NCI-H82 treated with DMSO at 0.1 percent for 48 hours (cell line): ENCODE measurements around the gene RBMS1.
"Not testable (repeated sequence)": the region's sequence is repeated elsewhere in the genome, so short reads cannot be mapped to it uniquely, and the experiment has no call there.

Source experiments
- DNase-seq: peaks from one replicate; lab custom pipeline; 2025; ENCODE audit not compliant: unreplicated experiment; lab: John Stamatoyannopoulos, UW

The RBMS1 gene

GRCh38 chr2:160434254-160434948 is 59.2 kb downstream of the RBMS1 start:
- no peak for DNase-seq

GRCh38 chr2:160433466-160434140 is 60.0 kb downstream of the RBMS1 start:
- DNase-seq, result no peak

- DNase-seq, result no peak
These were observed 61.0 kb downstream of the RBMS1 start for GRCh38 chr2:160432633-160433032.

- DNase-seq, result no peak
These were observed 62.2 kb downstream of the RBMS1 start for GRCh38 chr2:160431441-160431840.

- DNase-seq, result no peak
These were observed 63.6 kb downstream of the RBMS1 start for GRCh38 chr2:160430001-160430344.

GRCh38 chr2:160429248-160430000 is 64.2 kb downstream of the RBMS1 start:
- no peak for DNase-seq

- DNase-seq, result no peak
These were observed 65.2 kb downstream of the RBMS1 start for GRCh38 chr2:160428405-160428763.

GRCh38 chr2:160427629-160428404 is 65.8 kb downstream of the RBMS1 start:
- DNase-seq, result no peak

GRCh38 chr2:160426604-160427003 is 67.0 kb downstream of the RBMS1 start:
- DNase-seq, result no peak

- no peak for DNase-seq
These were observed 68.0 kb downstream of the RBMS1 start for GRCh38 chr2:160425434-160426151.

- no peak for DNase-seq
These were observed 70.5 kb downstream of the RBMS1 start for GRCh38 chr2:160423126-160423525.

- not testable (repeated sequence) for DNase-seq
These were observed 71.7 kb downstream of the RBMS1 start for GRCh38 chr2:160421646-160422501.

GRCh38 chr2:160420711-160421110 is 72.9 kb downstream of the RBMS1 start:
- no peak for DNase-seq

- no peak for DNase-seq
These were observed 73.7 kb downstream of the RBMS1 start for GRCh38 chr2:160419776-160420505.

- DNase-seq, result no peak
These were observed 74.8 kb downstream of the RBMS1 start for GRCh38 chr2:160418853-160419252.

GRCh38 chr2:160418398-160418765 is 75.2 kb downstream of the RBMS1 start:
- DNase-seq, result no peak

GRCh38 chr2:160417745-160418397 is 75.7 kb downstream of the RBMS1 start:
- DNase-seq, result no peak

- no peak for DNase-seq
These were observed 77.6 kb downstream of the RBMS1 start for GRCh38 chr2:160415991-160416390.

- DNase-seq, result no peak
These were observed 81.7 kb downstream of the RBMS1 start for GRCh38 chr2:160411955-160412354.
